GM21360 (cell line): Measurements from ENCODE around the gene TDRD9.

Experiments used
- ATAC-seq: cut with Tn5 transposase; IDR thresholded peaks from one replicate; pipeline ENCODE4 v1.9.1; 2021; ENCODE audit warnings: mild to moderate bottlenecking, moderate library complexity; ENCODE audit not compliant: unreplicated experiment

Gene TDRD9

DNA sequence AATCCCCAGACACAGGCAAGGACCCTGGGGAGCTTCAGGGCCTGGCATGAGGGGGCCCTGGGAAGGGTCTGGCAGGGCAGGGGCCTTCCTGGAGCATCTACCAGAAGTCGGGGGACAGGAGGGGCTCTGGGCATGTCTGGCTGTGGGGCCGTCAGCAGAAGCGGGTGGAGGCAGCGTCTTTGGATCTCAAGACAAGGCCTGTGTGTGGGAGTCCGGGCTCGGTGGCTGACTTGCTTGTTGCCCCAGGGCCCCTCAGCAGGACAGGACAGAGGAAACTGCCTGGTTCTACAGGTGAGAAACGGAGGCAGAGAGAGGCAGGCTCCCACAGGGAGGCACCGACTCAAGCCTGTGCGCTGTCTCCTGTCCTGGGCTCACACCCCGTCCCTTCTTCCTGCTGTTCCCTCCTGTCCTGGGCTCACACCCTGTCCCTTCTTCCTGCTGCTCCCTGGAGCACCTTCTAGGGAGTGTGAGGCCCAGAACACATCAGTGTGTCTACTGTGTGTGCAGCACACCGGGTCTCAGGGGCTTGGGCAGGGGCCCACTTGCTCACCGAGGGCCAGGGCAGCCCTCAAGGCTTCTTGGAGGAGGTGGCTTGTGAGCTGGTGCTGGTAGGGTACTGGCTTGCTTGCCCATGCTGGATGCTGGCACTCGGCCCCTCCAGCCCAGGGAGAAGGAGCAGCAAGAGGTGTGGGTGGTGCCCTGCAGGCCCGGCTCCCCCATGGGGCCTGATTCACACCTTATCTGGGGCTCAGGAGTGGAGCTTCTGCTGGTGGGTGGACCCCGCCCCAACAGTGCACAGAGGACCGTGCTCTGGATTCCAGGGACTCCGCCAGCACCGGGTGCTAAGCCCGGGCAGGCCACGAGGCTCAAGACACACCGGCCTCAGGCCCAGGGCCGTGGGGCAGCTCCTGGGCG is 172.2 kb downstream of the TDRD9 start:
- ATAC-seq, result no peak

DNA sequence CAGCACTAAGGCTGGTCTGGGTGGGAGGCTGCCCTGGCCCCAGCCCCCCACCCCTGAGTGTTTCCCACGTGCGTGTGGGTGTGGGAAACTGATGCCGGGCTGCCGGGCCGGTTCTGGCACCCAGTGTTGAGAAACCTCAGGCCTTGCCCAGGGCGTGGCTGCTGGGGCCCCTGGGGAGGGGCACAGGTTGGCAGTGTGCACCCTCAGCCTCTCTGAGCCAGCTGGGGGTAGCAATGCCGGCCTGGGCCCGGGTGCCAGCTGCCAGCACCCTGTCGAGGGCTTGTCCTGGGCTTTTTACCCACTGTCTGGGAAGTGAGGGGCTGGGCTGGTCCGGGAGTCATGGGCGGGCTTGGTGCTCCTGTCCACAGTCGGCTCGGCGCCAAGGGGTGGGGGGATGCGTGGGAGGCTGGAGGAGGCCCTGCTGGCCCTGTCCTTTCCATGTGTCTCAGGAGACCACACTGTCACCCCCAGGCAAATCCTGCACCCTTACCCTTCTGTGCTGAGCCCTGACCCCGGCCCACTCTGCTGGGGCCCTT is 172.9 kb downstream of the TDRD9 start:
- no peak for ATAC-seq

DNA sequence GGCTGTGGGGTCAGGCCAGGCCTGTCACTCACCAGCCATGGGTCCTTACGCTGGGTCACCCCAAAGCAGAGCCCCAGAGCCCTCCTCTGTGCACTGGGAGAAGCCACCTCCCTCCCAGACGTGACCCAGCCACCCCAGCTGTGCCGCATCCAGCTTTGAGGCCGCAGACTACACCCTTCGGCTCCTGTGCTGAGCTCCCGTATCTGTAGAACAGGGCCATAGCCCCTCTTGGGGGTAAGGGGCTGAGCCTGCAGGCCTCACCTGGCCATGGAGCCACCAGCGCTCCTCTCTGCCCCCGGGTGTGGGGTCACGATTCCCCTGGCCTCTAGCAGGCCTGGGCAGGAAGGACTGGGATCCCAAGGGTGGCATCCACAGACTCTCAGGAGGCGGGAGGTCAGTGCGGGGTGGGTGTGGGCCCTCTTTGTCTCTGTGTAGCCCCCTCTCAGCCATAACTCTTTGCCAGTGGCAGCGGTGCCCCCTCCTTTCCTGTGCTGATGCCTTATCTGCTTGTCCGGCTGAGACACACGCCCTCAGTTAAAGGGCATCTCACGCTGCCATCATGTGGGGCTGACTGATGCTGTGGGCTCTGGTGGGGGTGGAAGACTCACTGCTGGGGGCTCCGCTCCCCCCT is 173.5 kb downstream of the TDRD9 start:
- no peak for ATAC-seq
